GM12878 (cell line): ENCODE measurements around the gene MCF2L2. TPM values are rescaled to one million over a fixed set of nuclear protein-coding genes. Genes with fewer than 3 reads are reported as not detected.

Experiments used
- ATAC-seq: fragments of 200-7000 bp; cut with Tn5 transposase; 3 replicates; pipeline ENCODE4 v1.9.1; 2020; ENCODE audit warnings: mild to moderate bottlenecking, moderate library complexity
- BruUV-seq: library from RNA; stranded (reverse); fragments of 400-500 nt; replicated peaks from 2 replicates; lab custom pipeline; 2021; lab: Mats Ljungman, UMichigan
- CTCF ChIA-PET: fragments of 300-600 bp; sonication (Branson Sonifier 250); formaldehyde crosslinking; extraction: SDS; loops from one replicate; lab custom pipeline; 2021; ENCODE audit warnings: inconsistent platforms; lab: Yijun Ruan, JAX
- POLR2A ChIA-PET: fragments of 350-600 bp; formaldehyde crosslinking; extraction: SDS; loops from one replicate; lab custom pipeline; 2021; ENCODE audit warnings: inconsistent platforms; lab: Charles Lee
- RAD21 ChIA-PET: fragments of 300-600 bp; sonication (Branson Sonifier 250); formaldehyde crosslinking; loops from one replicate; lab custom pipeline; 2023; ENCODE audit warnings: antibody characterized with exemption; ENCODE audit not compliant: unreplicated experiment; lab: Charles Lee
- SMC1A ChIA-PET: fragments of 300-600 bp; sonication (Branson Sonifier 250); formaldehyde crosslinking; loops from one replicate; lab custom pipeline; 2023; ENCODE audit not compliant: unreplicated experiment, uncharacterized antibody; lab: Charles Lee
- DNase-seq: peaks from one replicate; pipeline ENCODE4 v3.0.0-alpha.2; 2011; ENCODE audit warnings: low read depth, low spot score
- FAIRE-seq: peaks from 3 replicates; lab custom pipeline; 2011; peaks lifted over from hg19 to GRCh38; lab: Jason Lieb, UNC
- H2AFZ ChIP-seq: 2 replicates; pipeline ENCODE4 v1.6.0; 2011; ENCODE audit warnings: low read depth, low read length, control low read depth; ENCODE audit not compliant: control insufficient read depth
- H3K27ac ChIP-seq: 2 replicates; pipeline ENCODE4 v1.5.1; 2011; ENCODE audit warnings: control low read depth; ENCODE audit not compliant: control insufficient read depth, insufficient read depth
- H3K27me3 ChIP-seq, 2 experiments: replicated peaks in 1 of 2; 2 replicates each; pipeline versions ENCODE4 v1.6.0 to v1.6.1; 2011; ENCODE audit warnings: low read length in 1 of 2; ENCODE audit not compliant: control insufficient read depth in 2 of 2, insufficient read depth in 2 of 2
- H3K36me3 ChIP-seq, 2 experiments: 2 replicates each; pipeline ENCODE4 v1.5.1; 2011; ENCODE audit warnings: low read length in 1 of 2; ENCODE audit not compliant: control insufficient read depth in 2 of 2, insufficient read depth in 2 of 2
- H3K4me1 ChIP-seq: 2 replicates; pipeline ENCODE4 v1.6.1; 2011; ENCODE audit warnings: mild to moderate bottlenecking, low read length, moderate library complexity, mixed read lengths; ENCODE audit not compliant: control insufficient read depth, insufficient read depth
- H3K4me2 ChIP-seq: 2 replicates; pipeline ENCODE4 v1.6.0; 2011; ENCODE audit warnings: control low read depth; ENCODE audit not compliant: control insufficient read depth, insufficient read depth
- H3K4me3 ChIP-seq: fragments of 200-600 bp; sonication (generic); 2 replicates; pipeline ENCODE4 v1.5.1; 2016
- H3K79me2 ChIP-seq: 2 replicates; pipeline ENCODE4 v1.6.0; 2011; ENCODE audit warnings: low read length; ENCODE audit not compliant: control insufficient read depth, insufficient read depth
- H3K9ac ChIP-seq: 2 replicates; pipeline ENCODE4 v1.8.0; 2011; ENCODE audit warnings: low read length, control low read depth, mixed read lengths; ENCODE audit not compliant: control insufficient read depth, insufficient read depth
- H3K9me3 ChIP-seq: replicated peaks from 3 replicates; pipeline ENCODE4 v1.5.1; 2011; ENCODE audit warnings: mild to moderate bottlenecking, low read length; ENCODE audit not compliant: control insufficient read depth, insufficient read depth
- H4K20me1 ChIP-seq: 2 replicates; pipeline ENCODE4 v1.6.0; 2011; ENCODE audit not compliant: control insufficient read depth, insufficient read depth
- BCL11A ChIP-seq: IDR thresholded peaks from 2 replicates; pipeline ENCODE4 v1.6.1; 2011; ENCODE audit warnings: low read depth, low read length
- CTCF ChIP-seq, 3 experiments: IDR thresholded peaks in 2 of 3; conservative IDR thresholded peaks in 1 of 3; 2 replicates each; pipeline ENCODE4 v1.5.1; 2011; ENCODE audit warnings: low read depth in 3 of 3, low read length in 3 of 3, mild to moderate bottlenecking in 3 of 3, control low read depth in 2 of 3, moderate library complexity in 2 of 3, inconsistent platforms in 1 of 3, mixed read lengths in 1 of 3; ENCODE audit not compliant: control insufficient read depth in 2 of 3, insufficient read depth in 1 of 3; ENCODE audit errors: extremely low read depth in 1 of 3
- IKZF1 ChIP-seq: fragments of 450-650 bp; conservative IDR thresholded peaks from 2 replicates; pipeline ENCODE4 v1.6.1; 2017; ENCODE audit warnings: antibody characterized with exemption, mild to moderate bottlenecking
- MYB ChIP-seq: fragments of 150-350 bp; IDR thresholded peaks from 2 replicates; pipeline ENCODE4 v1.6.1; 2014; ENCODE audit warnings: mild to moderate bottlenecking, low read depth, low read length, borderline replicate concordance
- NFXL1 ChIP-seq: fragments of 450-650 bp; IDR thresholded peaks from 2 replicates; pipeline ENCODE4 v1.6.1; 2017; ENCODE audit warnings: antibody characterized with exemption, mild to moderate bottlenecking, borderline replicate concordance
- RBBP5 ChIP-seq: fragments of 200-600 bp; sonication (generic); conservative IDR thresholded peaks from 2 replicates; pipeline ENCODE4 v1.6.1; 2016
- ZNF622 ChIP-seq: fragments of 450-650 bp; IDR thresholded peaks from 2 replicates; pipeline ENCODE4 v1.6.1; 2017; ENCODE audit warnings: mild to moderate bottlenecking, inconsistent platforms
- ZZZ3 ChIP-seq: IDR thresholded peaks from 2 replicates; pipeline ENCODE4 v1.6.1; 2011; ENCODE audit warnings: low read depth; ENCODE audit not compliant: control insufficient read depth, insufficient read length
- WGBS: methylation state at CpG from one replicate; pipeline ENCODE4 v1.1.6; 2016; ENCODE audit warnings: low lambda C conversion rate; ENCODE audit not compliant: insufficient replicate concordance, insufficient coverage; ENCODE audit errors: missing lambda C conversion rate; 5-methylcytosine and 5-hydroxymethylcytosine counted together
- in situ Hi-C: fragments of 300-500 bp; cut with MboI; formaldehyde crosslinking; loops from 9 replicates; pipeline ENCODE4 v1.14.3; 2018; ENCODE audit warnings: mixed read lengths
- intact Hi-C: fragments of 100-400 bp; cut with micrococcal nuclease; formaldehyde crosslinking; loops from one replicate; pipeline ENCODE4 v1.14.2; 2022; ENCODE audit not compliant: unreplicated experiment
- polyA plus RNA-seq, 11 experiments: library from polyadenylated mRNA; depleted of rRNA in 4 of 11; unstranded in 6 of 11; stranded (reverse) in 5 of 11; fragments of >200 nt; fragmentation: Nextera tagmentation in 4 of 11; fragmentation: Illumina TruSeq in 1 of 11; extraction: Ambion mirVana in 4 of 11; extraction: Trizol in 1 of 11; gene quantifications; 1 replicate in 1 of 11; 2 replicates in 10 of 11; pipeline versions ENCODE4 v1.2.1 to v1.2.3, GENCODE V29; 2011 to 2016; ENCODE audit warnings: inconsistent platforms in 2 of 11, missing spikeins in 2 of 11, low read depth in 1 of 11
- total RNA-seq, 4 experiments: library from RNA; depleted of rRNA in 3 of 4; stranded (reverse); fragments of >200 nt in 3 of 4; fragmentation: Illumina TruSeq in 1 of 4; extraction: Trizol in 1 of 4; gene quantifications; 2 replicates each; pipeline versions ENCODE4 v1.2.1 to v1.2.3, GENCODE V29; 2013 to 2021
- TF ChIP-seq, protein P1 (sequence below): IDR thresholded peaks from 2 replicates; pipeline ENCODE4 v1.6.1; 2011; ENCODE audit warnings: borderline replicate concordance, low read depth, mild to moderate bottlenecking, moderate library complexity, low read length; ENCODE audit not compliant: insufficient read depth, poor library complexity, severe bottlenecking

Gene MCF2L2
- total and polyA plus RNA-seq, 10 of the 15 experiments (the other 5 are each of a cell fraction or from before 2014, with no cell fraction given): 0.37 to 2.8 (median 1.4) TPM

GRCh38 chr3:183317886-183318865 is 110.2 kb downstream of the MCF2L2 start:
- H3K9me3 ChIP-seq: no peaks in the 10 kb centered on the region
- POLR2A ChIA-PET: interaction anchor here (0.6 kb wide), 1 partner anchor 80 kb away, joined by 4 read pairs; no protein-coding TSS in a partner anchor
- no peak for DNase-seq
- no peaks in the 10 kb centered on the region for H3K4me1 ChIP-seq
- no peak overlapping the region for H3K27ac ChIP-seq
- in situ Hi-C loops: no loop called here
- RAD21 ChIA-PET: no interaction called here
- WGBS: 46% methylated on average over 10 of the region's 10 CpGs
- ATAC-seq: no peak
- H3K9ac ChIP-seq: no peak overlapping the region
- no peak overlapping the region for H3K4me2 ChIP-seq
- no peaks in the 10 kb centered on the region for H3K36me3 ChIP-seq
- SMC1A ChIA-PET: interaction anchor here (0.7 kb wide), 1 partner anchor 456 kb away, joined by 3 read pairs; no protein-coding TSS in a partner anchor
- TF ChIP-seq ZNF622 (no peak), RBBP5 (no peak), ZZZ3 (no peak), BCL11A (no peak), NFXL1 (no peak), CTCF (IDR thresholded peaks at IDR 0.05 in 2 of 3, conservative IDR thresholded peaks at IDR 0.05 in 1 of 3; ENCODE audit: control insufficient read depth in 2 of 3, extremely low read depth in 1 of 3, insufficient read depth in 1 of 3, low read depth in 3 of 3, low read length in 3 of 3) (no peak), MYB (no peak), IKZF1 (no peak)
- TF ChIP-seq, protein P1, sequence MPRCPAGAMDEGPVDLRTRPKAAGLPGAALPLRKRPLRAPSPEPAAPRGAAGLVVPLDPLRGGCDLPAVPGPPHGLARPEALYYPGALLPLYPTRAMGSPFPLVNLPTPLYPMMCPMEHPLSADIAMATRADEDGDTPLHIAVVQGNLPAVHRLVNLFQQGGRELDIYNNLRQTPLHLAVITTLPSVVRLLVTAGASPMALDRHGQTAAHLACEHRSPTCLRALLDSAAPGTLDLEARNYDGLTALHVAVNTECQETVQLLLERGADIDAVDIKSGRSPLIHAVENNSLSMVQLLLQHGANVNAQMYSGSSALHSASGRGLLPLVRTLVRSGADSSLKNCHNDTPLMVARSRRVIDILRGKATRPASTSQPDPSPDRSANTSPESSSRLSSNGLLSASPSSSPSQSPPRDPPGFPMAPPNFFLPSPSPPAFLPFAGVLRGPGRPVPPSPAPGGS: no peak
- H2AFZ ChIP-seq: no peak overlapping the region
- no peaks in the 10 kb centered on the region for H4K20me1 ChIP-seq
- no peak for FAIRE-seq
- intact Hi-C loops: no loop called here
- H3K4me3 ChIP-seq: no peak overlapping the region
- H3K79me2 ChIP-seq: no peaks in the 10 kb centered on the region
- CTCF ChIA-PET: no interaction called here
- BruUV-seq: no TSS peak
- H3K27me3 ChIP-seq: no peaks in the 10 kb centered on the region
